Ovary (tissue), 3 donors: ENCODE results near the gene COL23A1.

Experiments used
- CTCF ChIP-seq, 3 donors: fragments of 450-650 bp in 2 of 3; fragments of 200-600 bp in 1 of 3; IDR thresholded peaks; one replicate each; pipeline versions ENCODE4 v1.5.1 to v1.8.0; 2016 to 2022; ENCODE audit warnings: antibody characterized with exemption in 3 of 3, mild to moderate bottlenecking in 1 of 3
- POLR2A ChIP-seq: fragments of 450-650 bp; IDR thresholded peaks from one replicate; pipeline ENCODE4 v1.6.1; 2017; ENCODE audit warnings: antibody characterized with exemption, mild to moderate bottlenecking, moderate library complexity
- donor health status: DM: no; HTN: no; CAD: no.

DNA sequence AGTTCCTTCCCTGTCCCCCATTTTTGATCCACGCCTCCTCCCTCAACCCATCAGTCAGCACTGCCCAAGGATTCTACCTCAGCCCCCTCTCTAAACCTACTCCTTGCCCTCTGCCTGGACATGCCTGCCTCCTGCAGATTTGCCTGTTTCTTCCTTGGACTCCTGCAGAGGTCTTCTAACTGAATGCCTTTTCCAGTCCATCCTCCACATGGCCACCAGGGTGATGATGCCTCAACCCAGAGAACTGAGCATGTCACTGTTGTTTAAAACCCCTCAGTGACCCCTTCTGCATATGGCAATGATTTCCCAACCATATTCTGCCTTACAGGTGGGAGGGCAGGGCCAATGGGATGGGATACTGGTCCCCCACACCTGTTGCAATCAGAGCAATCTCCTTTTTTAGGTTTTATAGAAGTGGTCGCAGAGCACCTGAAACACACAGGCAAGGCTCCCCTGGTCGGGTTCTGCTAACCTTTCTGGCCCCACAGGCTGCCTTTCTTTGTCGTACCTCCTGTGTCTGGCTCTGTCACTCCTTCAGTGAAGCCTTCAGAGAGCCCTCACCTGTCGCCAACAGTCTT is 366.9 kb downstream of the COL23A1 start:
- no peak for TF ChIP-seq CTCF (IDR thresholded peaks at IDR 0.05)
- TF ChIP-seq POLR2A = no peak
